GM20000 (cell line): Measurements from ENCODE around the gene NIN.

Experiments
- DNase-seq: peaks from one replicate; pipeline ENCODE4 v3.0.0; 2012; ENCODE audit warnings: low spot score
- CTCF ChIP-seq: IDR thresholded peaks from 2 replicates; pipeline ENCODE4 v1.5.1; 2012; ENCODE audit warnings: mild to moderate bottlenecking, control low read depth; ENCODE audit errors: extremely low read depth, missing control alignments

NIN gene

GRCh38 chr14:50733494-50733893 lies 97.5 kb downstream of the NIN start:
- TF ChIP-seq CTCF: no peak
- no peak for DNase-seq

GRCh38 chr14:50728836-50729235 lies 102.1 kb downstream of the NIN start:
- DNase-seq: no peak
- no peak for TF ChIP-seq CTCF

GRCh38 chr14:50726372-50727107 lies 104.4 kb downstream of the NIN start:
- peak; percentile 29 for DNase-seq
- TF ChIP-seq CTCF: no peak

DNA sequence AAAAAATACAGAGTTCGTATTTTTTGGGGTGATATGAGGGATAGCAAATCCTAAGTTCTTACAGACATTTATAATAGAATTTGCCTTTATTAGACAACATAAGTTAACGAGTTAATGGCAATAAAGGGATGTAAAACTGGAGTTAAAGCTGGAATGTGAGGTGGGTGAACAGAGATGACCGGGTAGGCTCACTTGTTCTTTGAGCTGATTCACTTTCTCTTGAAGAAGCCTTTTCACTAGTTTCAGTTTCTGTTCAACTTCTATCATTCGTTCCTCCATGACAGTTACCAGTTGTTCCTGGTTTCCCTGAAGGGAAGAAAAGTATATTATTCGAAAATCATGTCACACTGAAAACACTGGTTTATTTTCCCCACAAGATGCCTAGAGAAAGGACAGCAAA lies 105.2 kb downstream of the NIN start:
- TF ChIP-seq CTCF: no peak
- DNase-seq: no peak

GRCh38 chr14:50719911-50720759 lies 110.8 kb downstream of the NIN start:
- no peak for TF ChIP-seq CTCF
- DNase-seq: no peak

DNA sequence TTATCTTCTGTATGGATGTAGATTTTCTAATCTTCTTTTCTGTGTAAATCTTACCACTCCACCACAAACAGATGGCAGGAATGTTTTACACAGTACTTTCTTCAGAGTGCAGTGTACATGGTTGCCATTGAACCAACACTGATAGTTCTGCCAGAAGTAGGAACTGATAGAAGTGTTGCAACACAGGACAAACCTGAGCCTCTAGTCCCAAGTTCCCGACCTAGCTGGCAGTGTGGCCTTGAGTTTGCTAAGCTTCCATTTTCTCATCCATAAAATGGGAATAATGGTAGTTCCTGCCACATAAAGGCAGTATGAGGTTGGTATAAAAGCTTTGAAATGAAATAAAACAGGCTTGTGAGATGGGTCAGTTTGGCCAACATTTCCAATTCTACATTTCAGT lies 112.0 kb downstream of the NIN start:
- TF ChIP-seq CTCF: no peak
- no peak for DNase-seq

- DNase-seq: no peak
- no peak for TF ChIP-seq CTCF
These were observed 113.2 kb downstream of the NIN start for GRCh38 chr14:50717811-50718210.
